GM20000 (cell line): Measurements from ENCODE around the gene LSG1.

Source experiments
- DNase-seq: peaks from one replicate; pipeline ENCODE4 v3.0.0; 2012; ENCODE audit warnings: low spot score
- TF ChIP-seq, protein P1 (sequence below): IDR thresholded peaks from 2 replicates; pipeline ENCODE4 v1.5.1; 2012; ENCODE audit warnings: mild to moderate bottlenecking, control low read depth; ENCODE audit errors: extremely low read depth, missing control alignments

The LSG1 gene

DNA sequence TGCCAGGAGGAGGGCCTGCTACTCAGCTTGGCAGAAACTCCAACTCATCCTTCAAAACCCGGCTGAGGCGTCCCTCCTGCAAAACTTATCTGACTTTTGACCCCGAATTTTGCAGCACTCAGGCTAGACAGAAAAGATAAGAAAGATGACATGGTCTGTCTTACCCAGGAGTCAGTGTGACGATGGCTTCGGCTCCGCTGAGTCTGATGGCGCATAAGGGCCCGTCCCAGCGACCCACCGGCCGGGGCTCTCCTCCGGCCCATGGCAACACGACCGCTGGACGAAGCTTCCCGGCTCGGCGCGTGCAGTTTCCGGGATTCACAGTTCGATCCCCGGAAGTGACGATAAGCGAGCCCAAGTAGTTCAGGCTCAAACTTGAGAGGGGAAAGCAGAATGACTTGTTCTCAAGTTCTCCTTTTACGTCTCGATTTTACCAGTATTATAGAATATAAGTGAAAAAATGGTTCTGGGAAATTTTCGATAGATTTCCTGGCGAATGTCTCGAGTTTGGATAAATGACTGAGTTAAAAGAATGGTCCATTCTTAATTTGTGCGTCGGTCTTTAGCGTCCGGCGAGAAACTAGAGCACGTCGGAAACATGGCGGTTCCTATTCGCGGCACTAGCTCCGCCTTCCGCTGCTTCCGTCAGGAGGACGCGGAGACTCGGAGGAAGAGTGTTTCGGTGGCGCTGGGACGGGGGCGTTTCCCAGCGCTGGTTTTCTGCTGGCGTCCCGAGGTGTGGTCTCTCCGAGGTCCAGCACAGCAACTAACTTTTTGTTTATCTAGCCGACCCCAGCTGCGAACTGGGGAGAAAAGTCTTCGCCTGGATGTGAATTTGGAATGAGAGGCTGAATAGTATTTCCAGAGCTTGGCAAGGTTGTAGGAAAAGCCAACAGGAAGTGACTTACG, at the start of gene LSG1:
Gene LSG1, minus strand, starts transcription at position 292 of the 909 bp plus-strand sequence. Its CDS starts 29 bp downstream, at position 263.
- TF ChIP-seq, protein P1, sequence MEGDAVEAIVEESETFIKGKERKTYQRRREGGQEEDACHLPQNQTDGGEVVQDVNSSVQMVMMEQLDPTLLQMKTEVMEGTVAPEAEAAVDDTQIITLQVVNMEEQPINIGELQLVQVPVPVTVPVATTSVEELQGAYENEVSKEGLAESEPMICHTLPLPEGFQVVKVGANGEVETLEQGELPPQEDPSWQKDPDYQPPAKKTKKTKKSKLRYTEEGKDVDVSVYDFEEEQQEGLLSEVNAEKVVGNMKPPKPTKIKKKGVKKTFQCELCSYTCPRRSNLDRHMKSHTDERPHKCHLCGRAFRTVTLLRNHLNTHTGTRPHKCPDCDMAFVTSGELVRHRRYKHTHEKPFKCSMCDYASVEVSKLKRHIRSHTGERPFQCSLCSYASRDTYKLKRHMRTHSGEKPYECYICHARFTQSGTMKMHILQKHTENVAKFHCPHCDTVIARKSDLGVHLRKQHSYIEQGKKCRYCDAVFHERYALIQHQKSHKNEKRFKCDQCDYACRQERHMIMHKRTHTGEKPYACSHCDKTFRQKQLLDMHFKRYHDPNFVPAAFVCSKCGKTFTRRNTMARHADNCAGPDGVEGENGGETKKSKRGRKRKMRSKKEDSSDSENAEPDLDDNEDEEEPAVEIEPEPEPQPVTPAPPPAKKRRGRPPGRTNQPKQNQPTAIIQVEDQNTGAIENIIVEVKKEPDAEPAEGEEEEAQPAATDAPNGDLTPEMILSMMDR, result no peak
- DNase-seq, result peak; percentile 83

DNA sequence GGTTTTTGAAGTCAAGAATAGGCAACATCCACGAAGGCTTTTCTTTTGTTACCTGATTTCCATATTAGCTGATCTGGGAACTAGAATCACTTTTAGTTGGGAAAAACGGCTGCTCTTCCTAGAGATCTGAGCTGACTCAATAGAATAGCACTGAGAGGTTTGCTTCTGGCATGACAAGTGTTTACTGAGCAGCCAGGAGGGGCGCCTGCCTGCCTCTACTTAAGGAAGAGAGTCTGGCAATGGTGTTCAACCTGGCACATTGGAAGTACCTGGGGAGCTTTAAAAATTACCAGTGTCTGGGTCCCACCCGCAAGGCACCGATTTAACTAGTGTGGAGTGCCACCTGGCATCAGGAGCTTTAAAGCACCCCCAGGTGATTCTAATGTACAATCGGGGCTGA, 48.1 kb upstream of the LSG1 start:
- no peak for DNase-seq
- TF ChIP-seq, protein P1, result no peak

DNA sequence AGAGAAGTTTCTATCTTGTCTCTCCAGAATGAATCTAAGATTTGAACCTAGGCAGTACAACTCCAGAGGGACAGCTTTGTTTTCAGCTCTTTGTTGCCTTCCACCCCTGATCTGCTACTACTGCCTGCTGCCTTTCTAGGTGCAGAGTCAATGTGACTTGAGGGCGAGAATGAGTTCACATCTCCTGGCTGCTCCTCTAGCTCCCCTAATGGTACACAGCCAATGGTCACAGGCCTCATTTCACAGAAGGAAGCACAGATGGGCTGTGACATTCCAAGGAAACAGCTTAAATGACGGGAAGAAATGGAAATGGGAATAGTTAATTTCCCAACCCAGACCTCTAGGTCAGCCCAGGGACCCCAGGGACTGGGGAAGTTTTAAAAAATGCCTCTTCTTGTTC, 46.1 kb upstream of the LSG1 start:
- TF ChIP-seq, protein P1, result no peak
- no peak for DNase-seq

DNA sequence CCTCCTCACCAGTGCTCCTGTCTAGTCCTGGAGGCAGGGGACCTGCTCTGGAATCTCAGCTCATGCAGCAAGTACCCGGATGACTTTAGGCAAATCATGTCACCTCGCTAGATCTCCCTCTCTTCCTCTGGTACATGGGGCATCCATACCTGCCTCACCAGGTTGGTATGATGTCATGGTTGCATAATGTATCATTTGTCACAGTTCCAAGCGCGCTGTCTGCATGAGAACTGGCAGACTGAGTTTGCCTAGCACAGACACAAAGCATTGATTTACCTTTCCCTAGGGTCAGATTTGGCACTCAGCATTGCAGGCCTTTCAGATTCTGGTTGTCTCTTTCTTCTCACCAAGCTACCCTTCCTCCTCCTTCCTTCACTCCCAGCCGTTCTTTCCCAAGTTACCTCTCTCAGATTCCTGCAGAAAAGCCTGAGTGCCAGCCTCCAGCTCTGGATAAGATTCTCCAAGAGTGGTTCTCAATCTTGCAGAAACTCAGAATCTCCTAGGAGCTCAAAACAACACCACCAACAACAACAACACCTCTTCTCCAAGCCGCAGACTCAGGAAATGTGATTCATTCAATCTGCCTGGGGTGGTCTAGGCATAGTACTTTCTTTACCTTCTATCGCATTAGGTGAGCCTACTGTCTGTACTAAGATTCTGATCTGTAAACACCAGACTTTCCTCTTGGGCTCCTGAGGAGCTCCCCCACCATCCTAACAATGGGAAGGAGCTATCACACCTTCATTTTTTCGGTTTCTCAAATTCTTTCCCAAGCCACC, 43.2 kb upstream of the LSG1 start:
- TF ChIP-seq, protein P1, result no peak
- no peak for DNase-seq

DNA sequence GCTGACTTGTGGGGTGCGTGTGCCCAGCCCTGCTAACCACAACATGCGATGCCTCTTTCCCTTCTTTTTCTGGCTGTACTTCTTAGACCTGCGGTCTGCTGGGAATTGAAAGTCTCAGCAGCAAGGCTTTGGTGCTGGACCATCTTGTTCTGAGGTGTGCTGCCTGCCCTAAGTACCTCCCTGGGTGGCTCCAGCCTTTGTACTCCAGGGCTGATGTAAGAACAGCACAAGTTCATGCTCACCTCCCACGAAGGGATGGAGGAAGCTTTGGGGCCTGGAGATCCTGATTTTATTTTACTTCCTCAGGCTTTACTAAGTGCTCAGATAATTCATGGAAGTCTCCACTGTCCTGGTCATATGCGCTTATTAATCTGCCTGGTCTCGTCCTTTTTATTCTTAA, 42.6 kb upstream of the LSG1 start:
- TF ChIP-seq, protein P1, result no peak
- DNase-seq, result no peak

DNA sequence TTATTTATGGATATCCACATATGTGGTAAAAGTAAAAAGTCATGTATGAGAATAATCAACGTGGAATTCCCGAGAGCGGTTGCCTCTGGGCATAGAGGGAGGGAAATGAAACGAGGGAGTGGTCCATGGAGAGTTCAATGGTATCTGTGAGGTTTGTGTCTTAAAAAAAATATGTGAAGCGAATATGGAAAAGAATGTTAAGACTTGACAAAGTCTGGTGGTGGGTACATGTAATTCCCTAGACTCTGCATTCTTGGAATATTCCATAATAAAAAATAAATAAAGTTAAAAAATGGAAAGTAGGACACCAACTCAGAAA, 42.1 kb upstream of the LSG1 start:
- DNase-seq, result no peak
- TF ChIP-seq, protein P1, result no peak
